ENCODE measurements around the gene CSTPP1.

- TF ChIP-seq CTCF (IDR thresholded peaks at IDR 0.05): no peak
- no peak for TF ChIP-seq EP300 (IDR thresholded peaks at IDR 0.05)
- no peak for TF ChIP-seq POLR2A (IDR thresholded peaks at IDR 0.05)
These were observed 85.4 kb downstream of the CSTPP1 start for GRCh38 chr11:47021965-47022364.

All from tibial nerve (tissue), 4 donors.